LNCaP clone FGC (cell line): Measurements from ENCODE around the gene MOGAT3.
A peak's percentile ranks its signal among the peaks of the same experiment; 100 is the strongest.

Experiments
- DNase-seq: peaks from one replicate; pipeline ENCODE4 v3.0.0-alpha.2; 2011; ENCODE audit warnings: low read depth
- H3K4me3 ChIP-seq: 2 replicates; pipeline ENCODE4 v1.5.1; 2011; ENCODE audit warnings: mild to moderate bottlenecking, low read depth, low read length, control low read depth
- CTCF ChIP-seq: IDR thresholded peaks from 2 replicates; pipeline ENCODE4 v1.5.1; 2012; ENCODE audit warnings: mild to moderate bottlenecking; ENCODE audit not compliant: control insufficient read depth, insufficient read depth; ENCODE audit errors: extremely low read depth

The MOGAT3 gene

GRCh38 chr7:101166909-101167644, 33.8 kb downstream of the MOGAT3 start:
- DNase-seq, result no peak
- TF ChIP-seq CTCF, result no peak

GRCh38 chr7:101166648-101166908, 34.3 kb downstream of the MOGAT3 start:
- DNase-seq, result no peak
- no peak overlapping the region for H3K4me3 ChIP-seq
- no peak for TF ChIP-seq CTCF

More at GRCh38 chr7:101166909-101167644, 33.8 kb downstream of the MOGAT3 start:
- no peak overlapping the region for H3K4me3 ChIP-seq

GRCh38 chr7:101165958-101166647, 34.7 kb downstream of the MOGAT3 start:
- H3K4me3 ChIP-seq, result no peak overlapping the region
- no peak for DNase-seq
- TF ChIP-seq CTCF, result no peak

- peak; percentile 42 for DNase-seq
- peak within 1 kb of the TSS; percentile 51 for H3K4me3 ChIP-seq
- TF ChIP-seq CTCF, result no peak
These were observed 35.5 kb downstream of the MOGAT3 start, which contains the start of gene VGF for GRCh38 chr7:101165075-101165957. TSS of gene VGF (minus strand) at chr7:101165569. CDS start at chr7:101164843, 726 bp downstream.

- no peak for DNase-seq
- H3K4me3 ChIP-seq, result peak overlapping the region; percentile 51
- no peak for TF ChIP-seq CTCF
These were observed 36.6 kb downstream of the MOGAT3 start for GRCh38 chr7:101164071-101164840.
